ENCODE data around the gene TFF3. TPM values are rescaled to one million over a fixed set of nuclear protein-coding genes. Genes with fewer than 3 reads are reported as not detected.

Gene TFF3
- total and polyA plus RNA-seq, 2 experiments from 2014 or later = 84.4 to 589 TPM

DNA sequence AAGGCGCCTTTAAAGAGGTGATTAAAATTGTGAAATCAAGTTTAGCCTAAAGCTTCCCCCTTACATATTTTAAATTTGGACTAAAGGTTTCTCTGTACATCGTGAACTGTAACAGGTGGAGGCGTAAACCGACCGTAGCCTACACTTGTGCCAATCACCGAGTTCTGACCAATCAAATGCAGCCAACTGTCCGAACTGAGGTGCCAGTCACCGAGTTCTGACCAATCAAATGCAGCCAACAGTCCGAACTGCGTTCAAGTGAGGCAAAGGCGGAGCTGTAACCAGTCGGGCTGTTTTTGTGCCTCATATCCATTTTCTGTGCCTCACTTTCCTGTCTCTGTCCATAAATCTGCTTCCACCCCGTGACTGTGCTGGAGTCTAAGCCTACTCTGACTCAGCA lies 43.7 kb upstream of the TFF3 start:
- Histone ChIP-seq H3K9me3 (ENCODE audit: low read depth) (no peaks in the 10 kb centered on the region), H3K79me2 (no peaks in the 10 kb centered on the region), H3K27ac (no peak overlapping the region), H2AFZ (no peak overlapping the region), H3K9me2 (replicated peaks; ENCODE audit: insufficient read depth) (no peaks in the 10 kb centered on the region), H3K4me3 (no peak overlapping the region), H3K27me3 (no peaks in the 10 kb centered on the region), H4K20me1 (ENCODE audit: insufficient read depth, poor library complexity, severe bottlenecking) (no peaks in the 10 kb centered on the region), H3K36me3 (replicated peaks; ENCODE audit: insufficient read depth, low read depth) (no peaks in the 10 kb centered on the region), H3K4me2 (no peak overlapping the region), H3K4me1 (ENCODE audit: insufficient read depth) (no peaks in the 10 kb centered on the region)
- TF ChIP-seq, protein P1, sequence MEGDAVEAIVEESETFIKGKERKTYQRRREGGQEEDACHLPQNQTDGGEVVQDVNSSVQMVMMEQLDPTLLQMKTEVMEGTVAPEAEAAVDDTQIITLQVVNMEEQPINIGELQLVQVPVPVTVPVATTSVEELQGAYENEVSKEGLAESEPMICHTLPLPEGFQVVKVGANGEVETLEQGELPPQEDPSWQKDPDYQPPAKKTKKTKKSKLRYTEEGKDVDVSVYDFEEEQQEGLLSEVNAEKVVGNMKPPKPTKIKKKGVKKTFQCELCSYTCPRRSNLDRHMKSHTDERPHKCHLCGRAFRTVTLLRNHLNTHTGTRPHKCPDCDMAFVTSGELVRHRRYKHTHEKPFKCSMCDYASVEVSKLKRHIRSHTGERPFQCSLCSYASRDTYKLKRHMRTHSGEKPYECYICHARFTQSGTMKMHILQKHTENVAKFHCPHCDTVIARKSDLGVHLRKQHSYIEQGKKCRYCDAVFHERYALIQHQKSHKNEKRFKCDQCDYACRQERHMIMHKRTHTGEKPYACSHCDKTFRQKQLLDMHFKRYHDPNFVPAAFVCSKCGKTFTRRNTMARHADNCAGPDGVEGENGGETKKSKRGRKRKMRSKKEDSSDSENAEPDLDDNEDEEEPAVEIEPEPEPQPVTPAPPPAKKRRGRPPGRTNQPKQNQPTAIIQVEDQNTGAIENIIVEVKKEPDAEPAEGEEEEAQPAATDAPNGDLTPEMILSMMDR (IDR thresholded peaks at IDR 0.05; ENCODE audit: poor library complexity) = no peak
- TF ChIP-seq EZH2phosphoT487 (IDR thresholded peaks at IDR 0.05; ENCODE audit: low read depth, severe bottlenecking, unreplicated experiment) = no peak
- TF ChIP-seq EZH2 (IDR thresholded peaks at IDR 0.05; ENCODE audit: borderline replicate concordance) = no peak
- DNase-seq (ENCODE audit: low spot score) = no peak
- 85% methylated on average over 13 of the region's 13 CpGs for WGBS (ENCODE audit: low lambda C conversion rate, missing lambda C conversion rate)

DNA sequence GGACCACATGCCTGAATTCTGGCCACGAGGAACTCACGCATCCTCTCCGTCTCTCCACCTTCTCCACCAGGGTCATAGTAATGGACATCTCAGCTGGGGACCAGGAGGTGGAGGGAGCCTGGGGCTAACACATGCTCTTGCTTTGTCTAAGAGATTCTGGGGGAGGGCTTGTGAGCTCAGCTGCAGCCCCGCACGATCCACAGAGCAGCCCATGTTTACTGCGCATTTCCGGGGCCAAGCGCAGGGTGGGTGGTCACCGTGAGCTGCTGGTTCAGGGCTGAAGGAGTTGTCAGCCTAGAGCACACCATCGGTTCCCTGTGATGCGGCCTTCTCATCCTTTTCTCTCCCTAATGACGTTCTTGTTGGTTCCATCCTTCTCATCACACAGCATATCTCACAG lies 43.1 kb upstream of the TFF3 start:
- Histone ChIP-seq H3K9me3 (ENCODE audit: low read depth) (no peaks in the 10 kb centered on the region), H3K79me2 (no peaks in the 10 kb centered on the region), H4K20me1 (ENCODE audit: insufficient read depth, poor library complexity, severe bottlenecking) (no peaks in the 10 kb centered on the region), H3K27me3 (no peaks in the 10 kb centered on the region), H3K9me2 (replicated peaks; ENCODE audit: insufficient read depth) (no peaks in the 10 kb centered on the region), H2AFZ (no peak overlapping the region), H3K4me3 (no peak overlapping the region), H3K36me3 (replicated peaks; ENCODE audit: insufficient read depth, low read depth) (no peaks in the 10 kb centered on the region), H3K4me2 (no peak overlapping the region), H3K27ac (no peak overlapping the region), H3K4me1 (ENCODE audit: insufficient read depth) (no peaks in the 10 kb centered on the region)
- no peak for DNase-seq (ENCODE audit: low spot score)
- TF ChIP-seq, protein P1 (IDR thresholded peaks at IDR 0.05; ENCODE audit: poor library complexity) = no peak
- TF ChIP-seq EZH2phosphoT487 (IDR thresholded peaks at IDR 0.05; ENCODE audit: low read depth, severe bottlenecking, unreplicated experiment) (no peak), EZH2 (IDR thresholded peaks at IDR 0.05; ENCODE audit: borderline replicate concordance) (no peak)
- WGBS (ENCODE audit: low lambda C conversion rate, missing lambda C conversion rate) = 93% methylated on average over 12 of the region's 12 CpGs

- TF ChIP-seq EZH2phosphoT487 (IDR thresholded peaks at IDR 0.05; ENCODE audit: low read depth, severe bottlenecking, unreplicated experiment) = no peak
- 83% methylated on average over 3 of the region's 3 CpGs for WGBS (ENCODE audit: low lambda C conversion rate, missing lambda C conversion rate)
- Histone ChIP-seq H2AFZ (no peak overlapping the region), H3K79me2 (no peaks in the 10 kb centered on the region), H3K9me3 (ENCODE audit: low read depth) (no peaks in the 10 kb centered on the region), H3K9me2 (replicated peaks; ENCODE audit: insufficient read depth) (no peaks in the 10 kb centered on the region), H3K36me3 (replicated peaks; ENCODE audit: insufficient read depth, low read depth) (no peaks in the 10 kb centered on the region), H3K27me3 (no peaks in the 10 kb centered on the region), H3K4me3 (no peak overlapping the region), H4K20me1 (ENCODE audit: insufficient read depth, poor library complexity, severe bottlenecking) (no peaks in the 10 kb centered on the region), H3K4me2 (no peak overlapping the region), H3K27ac (no peak overlapping the region), H3K4me1 (ENCODE audit: insufficient read depth) (no peaks in the 10 kb centered on the region)
- no peak for DNase-seq (ENCODE audit: low spot score)
Measured at GRCh38 chr21:42357307-42357706, 42.1 kb upstream of the TFF3 start.

- TF ChIP-seq, protein P1 (IDR thresholded peaks at IDR 0.05; ENCODE audit: poor library complexity) = no peak
- TF ChIP-seq EZH2 (IDR thresholded peaks at IDR 0.05; ENCODE audit: borderline replicate concordance) (no peak), EZH2phosphoT487 (IDR thresholded peaks at IDR 0.05; ENCODE audit: low read depth, severe bottlenecking, unreplicated experiment) (no peak)
- H3K4me1 ChIP-seq (ENCODE audit: insufficient read depth) = no peaks in the 10 kb centered on the region
- no peaks in the 10 kb centered on the region for H3K79me2 ChIP-seq
- DNase-seq (ENCODE audit: low spot score) = no peak
- no peaks in the 10 kb centered on the region for H3K9me3 ChIP-seq (ENCODE audit: low read depth)
- no peak overlapping the region for H3K4me3 ChIP-seq
- H3K27me3 ChIP-seq = no peaks in the 10 kb centered on the region
- no peak overlapping the region for H2AFZ ChIP-seq
- no peaks in the 10 kb centered on the region for H3K36me3 ChIP-seq (replicated peaks; ENCODE audit: insufficient read depth, low read depth)
- WGBS (ENCODE audit: low lambda C conversion rate, missing lambda C conversion rate) = 55% methylated on average over 6 of the region's 6 CpGs
- no peaks in the 10 kb centered on the region for H3K9me2 ChIP-seq (replicated peaks; ENCODE audit: insufficient read depth)
- no peak overlapping the region for H3K4me2 ChIP-seq
- no peaks in the 10 kb centered on the region for H4K20me1 ChIP-seq (ENCODE audit: insufficient read depth, poor library complexity, severe bottlenecking)
- H3K27ac ChIP-seq = no peak overlapping the region
Measured at GRCh38 chr21:42356650-42357049, 41.4 kb upstream of the TFF3 start.
